Inflammatory macrophage (primary cell): ENCODE measurements around the gene NADSYN1.

Source experiments
- DNase-seq, 2 donors: peaks; one replicate each; pipeline ENCODE4 v3.0.0-alpha.2; 2020 to 2022

Gene NADSYN1

GRCh38 chr11:71474141-71474770, 21.3 kb downstream of the NADSYN1 start:
- no peak for DNase-seq

DNA sequence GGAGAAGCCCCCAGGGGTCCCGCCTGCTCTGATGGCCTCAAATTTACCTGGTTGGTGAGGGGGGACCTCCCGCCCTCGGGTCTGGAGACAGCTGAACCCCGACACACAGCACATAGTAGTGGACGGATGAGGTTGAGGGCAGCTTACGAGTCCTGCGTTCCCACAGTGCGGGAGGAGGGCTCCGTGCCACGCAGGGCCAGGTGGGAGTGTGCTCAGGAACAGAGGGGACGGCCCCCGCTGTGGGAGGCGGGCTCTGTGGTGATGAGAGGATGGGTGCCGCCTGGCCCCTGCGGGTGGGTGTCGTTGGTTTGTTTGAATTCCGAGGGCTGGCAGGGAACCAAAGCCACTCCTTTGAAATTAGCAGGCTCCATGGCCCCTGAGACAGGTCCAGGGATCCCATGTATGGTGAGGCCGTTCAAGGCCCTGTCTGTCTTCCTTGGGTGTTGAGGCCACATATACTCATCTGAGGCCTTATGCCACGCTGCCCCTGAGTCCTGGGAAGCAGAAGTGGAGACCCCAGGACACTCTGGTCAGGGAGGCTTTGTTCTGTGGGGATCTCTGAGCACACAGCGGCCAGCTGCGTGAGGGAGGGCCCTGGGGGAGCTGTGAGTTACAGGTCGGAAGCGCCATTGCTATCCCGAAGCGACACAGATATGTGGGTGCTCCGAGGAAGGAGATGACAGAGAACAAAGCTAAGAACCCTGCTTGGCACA, 21.9 kb downstream of the NADSYN1 start:
- DNase-seq, result no peak

- DNase-seq, result no peak
Observed at GRCh38 chr11:71476031-71476430, 23.0 kb downstream of the NADSYN1 start.

GRCh38 chr11:71476926-71477640, 24.1 kb downstream of the NADSYN1 start:
- no peak for DNase-seq

DNA sequence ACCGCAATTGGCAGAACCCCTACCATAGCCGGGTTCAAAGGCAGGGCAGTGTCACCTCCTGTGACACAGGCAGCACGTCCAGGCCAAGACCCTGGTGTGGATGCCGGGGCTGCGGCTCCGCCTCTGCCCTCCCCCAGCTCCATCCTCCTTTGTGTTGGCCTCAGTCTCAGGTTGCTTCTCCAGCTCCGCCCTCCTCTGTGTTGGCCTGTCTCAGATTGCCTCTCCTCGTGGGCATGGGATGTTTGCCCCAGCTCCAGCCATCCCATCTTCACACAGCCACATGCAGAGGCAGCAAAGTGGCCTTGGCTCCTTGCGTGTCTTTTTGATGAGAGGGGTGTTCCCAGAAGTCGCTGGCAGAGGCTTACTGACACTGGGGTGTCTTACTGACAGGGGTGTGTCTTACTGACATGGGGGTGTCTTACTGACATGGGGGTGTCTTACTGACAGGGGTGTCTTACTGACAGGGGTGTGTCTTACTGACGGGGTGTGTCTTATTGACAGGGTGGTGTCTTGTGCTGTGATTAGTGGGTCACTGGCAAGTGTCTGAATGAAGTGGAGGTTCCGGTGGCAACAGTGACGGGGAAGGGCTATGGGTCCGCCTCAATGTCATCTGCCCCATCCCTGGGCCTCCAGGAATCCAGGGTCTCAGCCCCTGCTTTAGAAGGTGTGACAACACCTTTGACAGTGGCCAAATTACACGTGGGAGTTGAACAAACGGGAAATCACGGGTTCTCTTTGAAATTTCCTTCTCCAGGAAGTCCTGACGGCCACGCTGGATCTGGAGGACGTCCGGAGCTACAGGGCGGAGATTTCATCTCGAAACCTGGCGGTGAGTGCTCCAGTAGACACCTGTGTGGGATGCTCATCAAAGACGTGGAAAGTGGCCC, 24.9 kb downstream of the NADSYN1 start:
- no peak for DNase-seq

GRCh38 chr11:71478528-71478840, 25.5 kb downstream of the NADSYN1 start:
- no peak for DNase-seq

DNA sequence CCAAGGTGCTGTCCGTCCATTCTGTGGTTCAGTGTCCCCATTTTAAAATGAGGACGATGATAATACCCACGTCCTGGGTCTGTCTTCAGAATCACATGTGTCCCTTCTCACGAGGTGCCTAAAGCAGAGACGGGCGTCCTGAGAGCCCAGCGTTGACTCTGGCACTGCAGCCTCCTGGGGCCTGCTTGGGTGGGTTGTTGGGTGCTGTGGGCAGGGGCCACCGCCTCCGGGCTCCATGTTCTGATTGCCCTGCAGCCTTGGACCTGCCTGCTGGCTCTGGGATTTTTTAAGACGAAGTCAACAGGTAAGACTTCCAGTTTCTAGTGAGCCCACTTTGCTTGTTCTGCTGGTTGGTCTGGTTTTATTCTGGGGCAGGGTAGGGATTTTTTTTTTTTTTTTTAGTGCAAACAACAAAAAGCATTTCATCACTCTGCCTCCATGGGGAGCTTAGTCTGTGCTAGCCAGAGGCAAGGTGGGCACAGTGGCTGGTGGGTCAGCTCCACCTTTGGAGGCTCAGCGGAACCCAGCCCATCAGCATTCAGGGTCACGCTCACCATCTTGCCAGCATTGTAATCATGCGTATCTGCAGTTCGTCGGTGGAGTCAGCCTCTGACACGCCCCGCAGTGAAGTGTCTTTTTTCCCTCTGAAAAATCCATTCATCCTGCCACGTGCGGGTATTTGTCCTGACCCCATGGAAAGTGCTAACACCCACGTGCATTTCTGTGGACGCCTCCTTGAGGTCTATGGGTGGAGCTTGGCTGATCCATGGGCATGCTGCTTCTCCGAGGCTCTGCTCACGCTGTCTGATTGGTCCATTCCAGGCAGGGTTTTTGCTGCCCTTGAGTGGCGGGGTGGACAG, 28.3 kb downstream of the NADSYN1 start:
- no peak for DNase-seq

- DNase-seq, result no peak
Observed at GRCh38 chr11:71482216-71482615, 29.2 kb downstream of the NADSYN1 start.

DNA sequence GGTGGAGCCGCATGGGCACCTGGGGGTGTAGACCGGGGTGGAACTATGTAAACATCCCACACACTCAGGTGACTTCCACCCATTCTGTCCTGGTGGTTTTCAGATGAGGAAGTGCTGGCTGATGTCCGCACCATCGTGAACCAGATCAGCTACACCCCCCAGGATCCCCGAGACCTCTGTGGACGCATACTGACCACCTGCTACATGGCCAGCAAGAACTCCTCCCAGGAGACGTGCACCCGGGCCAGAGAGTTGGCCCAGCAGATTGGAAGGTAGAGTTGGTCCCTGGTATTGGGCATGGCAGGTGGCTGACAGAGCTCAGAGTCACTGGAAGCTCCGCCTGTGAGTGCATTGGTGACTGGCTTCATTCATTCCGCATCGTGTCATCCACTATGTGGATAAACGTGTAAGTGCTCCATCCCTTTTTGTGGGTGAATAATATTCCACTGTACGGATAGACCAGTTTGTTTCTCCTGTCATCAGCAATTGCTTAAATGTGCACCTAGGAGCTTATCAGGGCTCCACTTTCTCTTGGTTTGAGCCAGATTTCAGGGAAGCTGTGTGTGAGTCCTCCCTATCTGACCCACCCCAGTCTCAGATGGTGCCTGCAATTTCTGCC, 29.9 kb downstream of the NADSYN1 start:
- DNase-seq, result no peak

DNA sequence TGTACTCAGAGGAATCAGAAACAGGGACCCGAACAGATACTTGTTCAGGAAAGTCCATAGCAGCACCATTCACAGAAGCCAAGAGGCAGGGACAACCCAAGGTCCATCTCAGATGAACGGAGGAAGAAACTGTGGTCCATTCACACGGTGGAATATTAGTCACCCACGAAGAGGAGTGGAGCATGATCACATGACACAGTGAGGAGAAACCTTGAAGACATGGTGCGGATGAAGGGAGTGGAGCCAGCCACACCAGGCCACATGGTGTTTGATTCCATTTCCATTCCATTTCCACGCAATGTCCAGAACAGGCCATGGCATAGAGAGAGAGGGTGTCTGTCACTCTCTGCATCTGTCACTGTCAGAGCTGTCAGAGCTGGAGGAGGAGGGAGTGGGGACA, 30.7 kb downstream of the NADSYN1 start:
- DNase-seq, result no peak

DNA sequence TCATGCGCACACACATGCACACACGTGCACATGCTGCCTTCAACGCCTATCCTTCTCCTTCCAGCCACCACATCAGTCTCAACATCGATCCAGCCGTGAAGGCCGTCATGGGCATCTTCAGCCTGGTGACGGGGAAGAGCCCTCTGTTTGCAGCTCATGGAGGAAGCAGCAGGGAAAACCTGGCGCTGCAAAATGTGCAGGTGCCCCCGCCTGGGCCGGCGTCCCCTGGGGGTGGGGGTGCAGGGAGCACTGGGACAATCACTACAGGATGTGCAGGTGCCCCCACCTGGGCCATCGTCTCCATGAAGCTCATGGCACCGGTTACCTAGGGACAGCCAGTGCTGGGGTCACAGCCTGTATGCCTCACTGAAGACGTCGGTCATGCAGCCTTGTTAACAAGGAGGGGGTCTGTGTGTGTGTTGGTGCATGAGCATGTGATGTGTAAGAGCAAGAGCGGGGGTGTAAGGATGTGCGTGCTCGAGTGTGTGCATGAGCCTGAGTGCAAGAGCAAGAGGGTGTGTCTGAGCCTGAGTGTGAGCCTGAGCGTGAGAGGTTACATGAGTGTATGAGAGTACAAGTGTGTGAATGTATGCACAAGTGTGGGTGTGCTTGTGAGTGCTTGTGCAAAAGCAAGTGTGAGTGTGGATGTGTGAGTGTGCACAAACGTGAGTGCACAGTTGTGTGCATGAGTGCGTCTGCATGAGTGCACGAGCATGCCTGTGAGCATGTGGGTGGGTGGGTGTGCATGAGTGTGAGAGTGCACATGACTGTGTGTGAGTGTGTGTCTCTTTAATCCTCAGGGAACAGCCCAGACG, 31.5 kb downstream of the NADSYN1 start:
- no peak for DNase-seq

DNA sequence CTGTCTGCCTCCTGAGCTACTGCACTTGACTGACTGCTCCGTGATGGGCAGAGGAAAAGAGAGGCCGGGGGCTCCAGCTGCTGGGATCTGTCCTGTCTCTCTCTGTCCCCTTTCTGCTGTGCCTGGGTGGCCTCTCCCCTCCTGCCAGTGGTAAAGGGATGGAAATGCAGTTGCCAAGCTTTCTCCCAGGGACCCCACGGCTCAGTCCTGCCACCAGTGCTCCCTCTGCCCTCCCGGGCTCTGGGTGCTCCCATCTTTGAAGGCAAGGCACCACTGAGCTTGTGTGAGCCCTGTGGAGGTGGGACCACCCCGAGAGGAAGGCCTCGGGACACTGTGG, 32.0 kb downstream of the NADSYN1 start:
- DNase-seq, result no peak

DNA sequence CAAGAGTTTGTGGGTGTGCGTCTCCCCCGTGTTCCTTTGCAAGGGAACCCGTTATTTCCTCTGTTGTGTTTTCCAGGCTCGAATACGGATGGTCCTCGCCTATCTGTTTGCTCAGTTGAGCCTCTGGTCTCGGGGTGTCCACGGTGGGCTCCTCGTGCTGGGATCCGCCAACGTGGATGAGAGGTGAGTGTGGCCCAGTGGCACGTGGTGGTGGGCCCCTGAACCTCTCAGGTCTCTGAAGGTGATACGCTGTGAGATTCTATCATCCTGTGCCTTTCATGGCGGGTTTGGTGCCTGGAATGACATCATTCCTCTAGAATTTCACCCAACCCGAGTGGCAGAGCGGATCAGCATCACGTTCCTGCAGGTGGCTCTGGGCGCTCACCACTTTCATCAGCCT, 32.5 kb downstream of the NADSYN1 start:
- no peak for DNase-seq

DNA sequence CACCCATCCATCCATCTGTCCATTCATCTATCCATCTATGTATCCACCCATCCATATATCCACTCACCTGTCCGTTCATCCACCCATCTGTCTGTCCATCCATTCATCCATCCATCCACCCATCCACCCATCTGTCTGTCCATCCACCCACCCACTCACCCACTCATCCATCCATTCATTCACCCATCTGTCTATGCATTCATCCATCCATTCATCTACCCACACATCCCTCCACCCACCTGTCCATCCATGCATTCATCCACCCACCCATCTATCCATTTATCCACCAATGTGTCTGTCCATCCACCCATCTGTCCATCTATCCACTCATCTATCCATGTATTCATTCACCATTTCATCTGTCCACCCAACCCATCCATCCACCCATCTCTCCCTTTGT, 33.3 kb downstream of the NADSYN1 start:
- DNase-seq, result no peak

GRCh38 chr11:71488681-71489270, 35.8 kb downstream of the NADSYN1 start:
- DNase-seq, result no peak

DNA sequence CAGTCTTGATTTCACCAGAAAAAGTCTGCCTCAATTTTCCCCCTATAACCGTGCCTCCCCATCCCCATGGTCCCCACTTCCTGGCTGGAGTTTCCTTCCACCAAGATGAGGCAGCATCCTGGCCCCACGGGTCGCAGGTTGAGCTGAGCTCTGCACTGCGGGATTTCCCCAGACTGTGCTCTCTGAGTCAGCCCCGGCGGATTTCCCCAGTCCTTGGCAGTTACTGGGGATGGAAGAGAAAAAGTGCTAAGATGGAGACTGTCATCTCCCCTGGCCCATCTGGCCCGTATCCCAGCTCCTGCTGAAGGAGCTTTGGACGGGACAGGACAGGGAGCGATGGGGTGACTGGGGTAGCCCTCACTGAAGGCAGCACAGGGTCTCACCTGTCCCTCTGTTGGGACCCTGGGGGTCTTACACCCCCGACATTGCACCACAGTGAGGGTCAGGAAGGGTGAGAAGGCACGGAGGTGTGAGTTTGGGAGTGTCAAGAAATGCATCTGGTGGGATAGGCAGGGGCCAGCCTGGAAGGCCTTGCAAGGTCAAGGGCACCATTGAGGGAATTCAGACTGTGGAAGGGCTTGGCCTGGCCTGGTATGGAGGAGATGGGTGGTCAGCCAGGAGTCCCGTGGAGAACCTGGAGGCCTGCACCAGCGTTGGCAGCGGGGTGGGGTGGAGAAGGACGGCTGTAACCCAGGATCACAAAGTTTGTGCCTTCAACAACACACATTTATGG, 36.5 kb downstream of the NADSYN1 start:
- DNase-seq, result no peak

- no peak for DNase-seq
Observed at GRCh38 chr11:71490044-71490730, 37.2 kb downstream of the NADSYN1 start.

- DNase-seq, result no peak
Observed at GRCh38 chr11:71490731-71491390, 37.9 kb downstream of the NADSYN1 start.

GRCh38 chr11:71491531-71491930, 38.5 kb downstream of the NADSYN1 start:
- DNase-seq, result no peak
